ENCODE measurements around the gene COL4A2.

COL4A2 gene

DNA sequence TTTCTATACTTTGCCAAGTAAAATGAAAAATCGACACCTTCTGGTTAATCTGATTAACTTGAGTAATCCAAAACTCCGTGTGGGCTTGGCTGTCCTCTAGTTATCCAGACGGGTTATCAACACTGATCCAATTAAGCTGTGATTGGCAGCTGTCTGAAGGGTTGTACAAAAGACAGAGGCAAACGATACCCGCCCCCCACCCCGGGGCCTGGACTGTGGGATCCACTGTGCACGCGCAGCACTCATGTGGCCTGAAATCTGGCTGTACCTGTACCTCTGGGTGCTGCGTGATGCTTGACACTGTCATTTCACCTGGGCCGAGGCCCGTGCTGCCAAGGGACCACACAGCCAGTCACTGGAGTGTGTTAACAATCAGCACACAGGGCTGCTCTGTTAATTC lies 53.5 kb downstream of the COL4A2 start:
- DNase-seq = no peak

DNA sequence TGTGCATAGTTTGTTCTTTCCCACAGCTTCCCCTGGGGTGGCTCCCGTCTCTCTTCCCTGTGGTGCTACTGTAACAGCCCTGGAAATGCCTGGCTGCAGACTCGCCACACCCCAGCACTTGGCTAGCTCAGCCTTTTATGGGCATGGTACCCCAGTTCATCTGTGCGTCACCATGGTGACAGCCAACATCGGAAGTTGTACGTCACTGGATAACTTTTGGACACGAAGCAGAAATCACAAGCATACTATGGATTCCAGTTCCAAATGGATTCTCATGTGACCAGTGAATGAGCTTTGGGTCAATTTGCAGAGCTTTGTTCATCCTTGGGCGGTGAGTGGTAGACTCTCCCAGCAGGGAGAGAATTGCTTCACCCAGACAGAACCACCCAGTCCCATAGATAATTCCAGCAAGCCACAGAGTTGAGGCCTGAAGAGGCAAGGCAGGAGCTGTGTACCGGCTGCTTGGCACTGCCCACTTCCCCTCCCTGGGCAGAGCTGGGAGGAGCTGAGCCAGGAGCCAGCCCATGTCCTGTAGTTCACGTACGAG lies 54.4 kb downstream of the COL4A2 start:
- no peak for DNase-seq

GRCh38 chr13:110363010-110363409 lies 55.9 kb downstream of the COL4A2 start:
- no peak for DNase-seq

DNA sequence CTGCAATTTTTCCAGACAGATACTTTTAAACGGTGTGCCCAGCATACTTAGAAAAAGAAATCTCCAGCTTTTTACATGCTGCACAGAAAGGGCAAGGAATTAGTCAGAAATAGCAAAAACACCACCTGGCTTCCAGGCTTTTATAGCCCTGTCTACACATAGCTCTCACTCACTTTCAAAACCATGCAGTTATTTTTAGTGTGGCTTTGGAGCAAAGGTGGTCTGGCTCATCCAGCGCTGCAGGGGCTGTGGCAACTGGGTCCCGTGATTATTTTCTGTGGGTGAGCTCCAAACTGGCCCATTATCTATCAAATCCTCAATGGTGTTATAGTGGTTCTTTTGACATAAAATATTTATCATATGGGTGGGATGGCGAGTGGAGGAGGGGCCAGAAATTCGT lies 57.0 kb downstream of the COL4A2 start:
- DNase-seq = no peak

DNA sequence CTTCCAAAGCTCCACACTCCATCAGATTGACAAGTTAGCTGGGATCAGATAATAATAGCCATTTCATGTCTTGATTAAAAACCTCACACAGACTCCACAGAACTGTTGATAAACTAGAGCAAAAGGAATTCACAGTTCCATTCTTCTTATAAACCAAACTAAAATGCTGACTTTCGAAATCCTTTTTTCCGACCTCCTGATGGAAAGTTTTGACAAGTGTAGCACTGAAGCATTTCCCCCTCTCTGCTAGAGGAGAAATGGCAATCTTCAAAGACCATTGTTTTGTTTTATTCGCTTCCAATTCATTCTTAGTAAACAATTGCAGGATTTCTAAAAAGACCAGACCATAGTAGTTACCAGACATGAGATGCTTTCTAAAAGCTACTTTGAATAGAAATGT lies 58.8 kb downstream of the COL4A2 start:
- DNase-seq = no peak

DNA sequence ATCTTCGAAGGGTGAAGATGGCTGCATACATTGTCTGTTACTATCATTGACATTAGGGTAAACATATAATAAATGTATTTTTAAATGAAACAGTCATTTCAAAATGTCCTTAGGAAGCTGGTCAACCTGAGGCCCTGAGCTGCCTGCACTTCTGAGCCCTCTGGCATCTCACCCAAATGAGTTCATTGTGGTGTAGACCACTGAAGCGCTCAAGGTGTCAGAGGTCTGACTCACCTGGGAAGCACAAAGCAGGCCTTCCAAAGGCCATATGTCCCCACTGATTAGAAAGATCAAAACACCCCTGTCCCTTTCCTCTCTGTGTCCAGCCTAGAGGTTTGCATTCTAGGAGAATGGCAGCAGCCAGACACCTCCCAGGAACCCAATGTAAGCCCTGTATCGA lies 59.6 kb downstream of the COL4A2 start:
- no peak for DNase-seq

GRCh38 chr13:110367620-110368019 lies 60.5 kb downstream of the COL4A2 start:
- DNase-seq = no peak

GRCh38 chr13:110368408-110368807 lies 61.3 kb downstream of the COL4A2 start:
- DNase-seq = no peak

GRCh38 chr13:110369400-110369799 lies 62.3 kb downstream of the COL4A2 start:
- DNase-seq = no peak

DNA sequence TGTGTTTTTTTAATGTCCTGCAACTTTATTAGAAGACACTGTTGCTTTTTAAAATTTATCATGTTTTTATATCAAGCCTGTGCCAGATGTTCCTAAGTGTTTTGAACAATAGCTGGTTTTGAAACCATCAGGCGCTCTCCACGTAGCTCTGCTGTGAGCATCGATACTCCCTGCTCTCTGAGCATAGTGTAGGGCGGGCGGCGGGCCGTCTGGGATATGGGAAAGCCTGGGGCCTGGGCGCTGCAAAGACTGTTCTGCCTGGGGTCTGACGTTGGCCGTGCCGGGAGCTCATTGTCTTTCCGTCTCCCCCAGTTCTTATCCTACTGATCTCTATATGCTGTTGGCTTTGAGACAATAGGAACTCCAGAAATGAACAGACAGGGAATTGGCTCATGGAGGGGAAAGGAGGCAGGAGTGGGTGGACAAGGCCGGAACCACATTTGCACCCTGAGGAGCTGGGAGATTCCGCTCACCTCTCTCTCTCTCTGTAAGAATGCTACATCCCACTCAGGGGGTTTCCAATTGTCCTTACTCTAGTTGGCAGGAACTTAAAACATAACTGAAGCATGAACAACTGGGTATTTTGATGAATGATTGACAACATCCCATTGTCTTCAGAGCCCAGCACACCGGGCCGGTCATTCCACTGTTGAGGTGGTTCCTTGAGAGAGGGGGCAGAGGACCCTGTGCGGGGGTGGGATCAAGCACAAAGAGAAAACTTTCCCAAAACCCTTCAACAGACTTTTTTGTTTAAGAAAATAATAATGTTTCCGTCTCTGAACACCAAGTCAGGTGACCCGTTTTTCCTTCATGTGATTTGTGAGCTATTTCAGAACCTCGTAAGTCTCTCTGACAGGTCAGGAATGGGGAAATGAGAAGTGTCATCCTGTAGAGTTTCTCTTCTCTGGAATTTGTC lies 64.7 kb downstream of the COL4A2 start:
- no peak for DNase-seq

DNA sequence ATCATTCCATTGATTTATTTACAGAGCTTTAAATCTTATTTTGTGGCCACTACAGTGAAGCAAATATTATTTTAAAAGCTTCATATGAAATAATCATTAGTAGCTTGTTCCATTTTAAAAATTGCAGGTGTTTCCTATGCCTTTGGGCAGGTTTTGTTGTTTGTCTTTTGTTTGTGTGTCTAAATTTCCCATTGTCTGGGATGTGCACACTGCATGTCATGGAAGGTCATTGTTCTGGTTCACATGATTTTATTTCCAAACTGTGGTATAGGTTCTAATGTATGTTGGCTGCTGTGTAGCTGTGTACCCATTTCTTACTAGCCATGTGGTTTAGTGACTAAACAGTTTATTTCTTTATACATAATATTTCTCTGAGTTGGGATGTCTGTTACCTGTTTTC lies 65.6 kb downstream of the COL4A2 start:
- no peak for DNase-seq

GRCh38 chr13:110373617-110374016 lies 66.5 kb downstream of the COL4A2 start:
- DNase-seq = no peak

- no peak for DNase-seq
These were observed 67.6 kb downstream of the COL4A2 start for GRCh38 chr13:110374431-110375370.

- no peak for DNase-seq
These were observed 69.0 kb downstream of the COL4A2 start for GRCh38 chr13:110376120-110376519.

GRCh38 chr13:110377178-110377825 lies 70.2 kb downstream of the COL4A2 start:
- no peak for DNase-seq

GRCh38 chr13:110377826-110378201 lies 70.7 kb downstream of the COL4A2 start:
- DNase-seq = no peak

DNA sequence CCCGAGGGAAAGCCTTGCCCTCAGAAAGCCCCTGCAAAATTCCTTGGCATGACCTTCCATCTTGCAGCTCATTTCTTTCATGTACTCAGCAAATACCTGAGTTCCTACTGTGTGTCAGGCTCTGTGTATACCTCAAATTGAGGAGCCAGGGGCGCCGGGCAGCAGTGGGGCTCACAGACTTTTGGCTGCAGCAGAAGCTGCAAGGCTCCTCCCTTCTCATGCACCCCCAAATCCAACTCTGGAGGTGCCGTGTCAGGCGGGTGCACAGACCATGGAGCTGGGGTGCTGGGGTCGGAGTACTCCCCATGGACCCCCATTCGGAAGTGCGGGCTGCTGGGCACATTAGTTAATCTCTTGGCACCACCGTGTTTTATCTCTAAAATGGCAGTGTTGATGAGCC lies 72.3 kb downstream of the COL4A2 start:
- no peak for DNase-seq

DNA sequence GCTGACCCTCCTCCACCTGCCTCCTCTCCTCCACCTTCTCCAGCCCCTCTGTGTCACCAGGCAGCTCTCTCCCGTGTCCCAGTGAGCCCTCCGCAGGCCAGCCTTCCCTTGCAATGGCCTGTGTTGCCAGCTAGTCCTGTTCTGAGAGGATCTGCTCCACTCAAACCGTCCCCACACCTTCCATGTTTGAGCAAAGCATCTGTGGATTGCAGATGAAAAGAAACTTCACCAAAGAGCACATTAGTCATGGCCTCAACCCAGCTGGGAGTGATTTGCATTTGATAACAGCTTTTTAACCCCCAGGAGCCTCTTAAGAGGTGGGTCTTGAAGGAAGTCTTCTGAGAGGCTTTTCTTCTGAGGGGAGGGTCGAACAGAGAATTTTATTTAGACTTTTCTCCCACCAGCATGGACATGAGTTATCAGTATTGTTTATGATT lies 72.8 kb downstream of the COL4A2 start:
- no peak for DNase-seq

DNA sequence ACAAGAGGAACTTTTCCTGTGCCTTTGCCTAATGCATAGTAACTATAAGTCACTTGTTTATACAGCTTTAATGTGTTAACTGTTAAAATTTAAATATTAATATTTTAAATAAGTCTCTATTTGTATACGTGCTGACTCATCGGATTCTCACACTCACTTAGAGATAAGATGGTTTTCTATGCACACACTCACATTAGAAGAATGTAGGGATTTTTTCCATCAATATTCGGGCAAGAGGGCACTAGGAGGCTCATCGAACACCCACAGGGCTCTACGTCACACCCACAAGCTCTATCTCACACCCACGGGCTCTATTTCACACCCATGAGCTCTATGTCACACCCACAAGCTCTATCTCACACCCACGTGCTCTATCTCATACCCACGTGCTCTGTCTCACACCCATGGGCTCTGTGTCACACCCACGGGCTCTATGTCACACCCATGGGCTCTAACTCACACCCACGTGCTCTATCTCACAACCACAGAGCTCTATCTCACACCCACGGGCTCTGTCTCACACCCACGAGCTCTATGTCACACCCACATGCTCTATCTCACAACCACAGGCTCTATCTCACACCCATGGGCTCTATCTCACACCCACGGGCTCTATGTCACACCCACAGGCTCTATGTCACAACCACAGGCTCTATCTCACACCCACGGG lies 73.4 kb downstream of the COL4A2 start:
- DNase-seq = no peak

- DNase-seq = no peak
These were observed 73.9 kb downstream of the COL4A2 start for GRCh38 chr13:110381029-110381360.

GRCh38 chr13:110382229-110382628 lies 75.1 kb downstream of the COL4A2 start:
- DNase-seq = no peak

GRCh38 chr13:110382830-110383229 lies 75.7 kb downstream of the COL4A2 start:
- DNase-seq = no peak
